Renal cortical epithelial cell (primary cell): ENCODE measurements around the gene RALGPS2. TPM values are rescaled to one million over a fixed set of nuclear protein-coding genes. Genes with fewer than 3 reads are reported as not detected.
"Not testable (repeated sequence)": the region's sequence is repeated elsewhere in the genome, so short reads cannot be mapped to it uniquely, and the experiment has no call there.

Experiments
- DNase-seq: peaks from one replicate; pipeline ENCODE4 v3.0.0-alpha.2; 2011; ENCODE audit warnings: low read depth
- total RNA-seq: library from RNA; depleted of rRNA; stranded (reverse); fragments of >200 nt; gene quantifications from 2 replicates; pipeline ENCODE4 v1.2.3, GENCODE V29; 2014

RALGPS2 gene
- total RNA-seq, 1 donor from 2014 or later, result 20.7 TPM

- no peak for DNase-seq
Measured at GRCh38 chr1:178942285-178943198, 217.5 kb downstream of the RALGPS2 start.

- no peak for DNase-seq
Measured at GRCh38 chr1:178944729-178945128, 219.7 kb downstream of the RALGPS2 start.

GRCh38 chr1:178945763-178946266 is 220.8 kb downstream of the RALGPS2 start:
- no peak for DNase-seq

GRCh38 chr1:178946416-178946815 is 221.4 kb downstream of the RALGPS2 start:
- no peak for DNase-seq

GRCh38 chr1:178946855-178947676 is 222.0 kb downstream of the RALGPS2 start:
- peak; percentile 16 for DNase-seq

- DNase-seq, result peak; percentile 27
Measured at GRCh38 chr1:178947677-178947981, 222.6 kb downstream of the RALGPS2 start.

- no peak for DNase-seq
Measured at GRCh38 chr1:178948676-178949075, 223.6 kb downstream of the RALGPS2 start.

GRCh38 chr1:178949866-178950265 is 224.8 kb downstream of the RALGPS2 start:
- not testable (repeated sequence) for DNase-seq

GRCh38 chr1:178951600-178951999 is 226.6 kb downstream of the RALGPS2 start:
- no peak for DNase-seq

- DNase-seq, result no peak
Measured at GRCh38 chr1:178953034-178953433, 228.0 kb downstream of the RALGPS2 start.

- no peak for DNase-seq
Measured at GRCh38 chr1:178953538-178954324, 228.7 kb downstream of the RALGPS2 start.

- DNase-seq, result no peak
Measured at GRCh38 chr1:178954325-178954690, 229.3 kb downstream of the RALGPS2 start.

- no peak for DNase-seq
Measured at GRCh38 chr1:178954937-178955336, 229.9 kb downstream of the RALGPS2 start.

- no peak for DNase-seq
Measured at GRCh38 chr1:178955391-178955954, 230.4 kb downstream of the RALGPS2 start.

GRCh38 chr1:178958491-178958890 is 233.4 kb downstream of the RALGPS2 start:
- DNase-seq, result no peak

GRCh38 chr1:178959543-178960460 is 234.8 kb downstream of the RALGPS2 start:
- DNase-seq, result no peak

- no peak for DNase-seq
Measured at GRCh38 chr1:178960482-178961240, 235.6 kb downstream of the RALGPS2 start.

- no peak for DNase-seq
Measured at GRCh38 chr1:178961331-178961730, 236.3 kb downstream of the RALGPS2 start.

- no peak for DNase-seq
Measured at GRCh38 chr1:178961868-178962267, 236.8 kb downstream of the RALGPS2 start.
